ENCODE data around the gene KCNH8.
A peak's percentile ranks its signal among the peaks of the same experiment; 100 is the strongest.
"Not testable (repeated sequence)": the region's sequence is repeated elsewhere in the genome, so short reads cannot be mapped to it uniquely, and the experiment has no call there.

KCNH8 gene

DNA sequence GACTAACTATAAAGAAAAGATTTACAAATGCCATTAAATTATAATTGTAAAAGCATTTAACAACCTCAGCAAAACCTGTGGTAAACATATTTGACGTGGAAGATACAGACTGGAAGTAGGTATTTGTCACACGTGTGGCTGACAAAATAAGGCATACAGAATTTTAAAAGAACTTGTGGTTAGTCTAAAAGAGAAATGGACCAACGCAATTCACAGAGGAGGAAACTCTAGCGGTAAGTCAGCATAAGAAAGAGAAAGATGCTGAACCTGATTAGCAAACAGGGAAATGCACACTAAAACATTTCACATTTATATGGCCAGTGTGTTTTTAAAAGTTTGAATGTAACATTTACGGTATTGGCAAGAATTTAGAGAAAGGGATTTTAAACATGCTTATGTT, 35.3 kb downstream of the KCNH8 start:
- DNase-seq, result no peak

DNA sequence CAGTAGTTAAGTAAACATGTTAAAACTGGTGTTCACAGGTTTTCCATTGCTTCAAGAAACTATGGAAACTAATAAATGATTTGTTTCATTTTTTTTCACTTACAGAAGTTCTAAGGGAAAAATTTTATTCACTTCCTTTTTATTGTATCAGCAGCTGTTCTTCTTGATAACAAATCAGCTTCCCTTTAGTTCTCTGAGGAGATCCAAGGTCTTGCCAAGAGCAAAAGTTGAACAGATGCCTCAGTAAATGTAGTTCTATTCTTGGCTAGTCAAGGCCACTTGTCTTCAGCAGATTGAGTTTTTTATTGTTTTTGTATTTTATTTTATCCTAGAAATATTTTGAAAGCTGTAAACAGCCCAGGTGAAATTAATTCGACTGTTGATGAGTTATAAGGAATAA, 41.8 kb downstream of the KCNH8 start:
- DNase-seq, result no peak

DNA sequence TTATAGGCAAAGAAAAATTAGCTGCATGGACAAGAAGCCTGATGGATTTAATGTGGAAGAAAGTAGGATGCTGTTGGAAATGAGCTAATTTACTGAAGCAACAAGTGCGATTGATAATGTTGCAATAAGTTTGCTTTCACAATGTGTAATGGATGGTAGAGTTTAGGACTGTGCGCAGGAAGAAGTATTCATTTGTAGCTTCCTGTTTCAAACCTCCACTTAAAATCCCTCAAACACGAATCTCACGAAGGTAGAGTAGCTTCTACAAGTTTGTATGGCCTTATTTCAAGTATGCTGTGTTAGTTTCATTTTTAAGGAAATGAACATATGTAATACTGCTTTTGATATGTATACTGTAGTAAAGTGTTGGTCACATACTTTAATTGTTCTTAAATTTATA, 42.3 kb downstream of the KCNH8 start:
- DNase-seq, result peak; percentile 23

DNA sequence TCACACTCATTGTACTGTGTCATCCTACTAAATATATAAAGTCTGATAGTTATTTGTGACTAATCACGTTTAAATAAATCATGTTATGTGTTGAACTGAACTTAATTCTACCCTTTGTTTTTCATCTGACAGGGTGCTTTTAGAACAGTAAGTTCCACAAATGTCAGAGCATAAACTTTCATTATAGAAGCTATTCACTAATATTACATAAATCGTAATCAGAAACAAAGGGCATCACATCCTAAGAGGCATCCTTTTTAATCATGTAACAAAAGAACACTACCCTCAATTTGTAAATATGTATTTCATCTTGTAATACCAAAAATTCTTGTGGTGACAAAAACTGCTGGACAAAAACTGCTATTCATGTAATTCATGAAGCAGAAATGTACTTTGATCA, 50.8 kb downstream of the KCNH8 start:
- DNase-seq, result no peak

DNA sequence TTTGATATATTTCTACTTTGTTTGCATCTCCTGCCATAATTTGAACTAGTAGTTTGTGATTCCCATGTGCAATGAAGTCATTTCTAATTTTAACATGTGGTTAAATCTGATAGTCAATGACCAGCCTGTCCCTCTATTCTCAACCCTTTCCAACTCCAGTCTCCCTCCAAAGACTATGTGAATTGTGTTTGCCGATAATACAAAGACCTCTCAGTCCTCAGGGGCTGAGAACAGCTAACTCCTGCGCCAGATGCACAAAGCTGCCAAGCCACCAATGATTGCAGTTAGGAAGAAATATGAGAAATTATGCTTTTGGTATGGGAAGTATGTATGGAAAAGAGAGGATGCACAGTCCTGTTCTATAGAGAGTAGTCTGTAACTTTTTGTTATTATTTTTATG, 54.0 kb downstream of the KCNH8 start:
- no peak for DNase-seq

DNA sequence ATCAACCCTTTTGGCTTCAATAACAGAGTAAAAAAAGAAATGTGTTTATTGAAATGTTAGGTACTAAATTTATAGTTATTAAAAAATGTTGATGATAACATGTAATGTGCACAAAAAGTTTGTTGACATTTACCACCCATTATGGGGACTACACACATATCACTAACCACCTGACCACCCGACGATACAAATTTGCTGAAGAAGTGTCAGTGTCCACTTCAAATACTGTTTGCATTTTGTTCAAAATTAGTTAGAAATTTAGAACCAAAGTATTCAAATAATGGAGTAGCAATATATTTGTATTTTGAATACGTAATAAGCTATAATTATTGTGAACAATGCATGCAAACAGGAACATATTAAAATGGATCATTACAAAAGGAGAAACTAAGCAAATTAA, 54.4 kb downstream of the KCNH8 start:
- no peak for DNase-seq

DNA sequence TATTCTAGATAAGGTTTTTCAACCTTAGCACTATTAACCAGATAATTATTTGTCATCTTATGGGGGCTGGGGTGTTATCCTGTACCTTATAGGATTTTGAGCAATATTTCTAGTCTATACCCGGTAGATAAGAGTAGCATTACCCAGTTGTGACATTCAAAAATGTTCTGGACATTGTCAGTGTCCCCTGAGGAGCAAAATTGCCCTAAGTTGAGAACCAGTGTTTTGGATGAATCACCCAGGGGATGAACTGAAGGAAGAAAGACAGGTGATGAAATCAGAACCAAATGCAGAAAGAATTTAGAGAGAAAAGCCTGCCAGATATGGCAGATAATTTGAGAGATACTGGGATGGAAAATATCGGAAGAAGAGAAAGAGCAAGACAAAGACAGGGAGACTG, 58.2 kb downstream of the KCNH8 start:
- no peak for DNase-seq

DNA sequence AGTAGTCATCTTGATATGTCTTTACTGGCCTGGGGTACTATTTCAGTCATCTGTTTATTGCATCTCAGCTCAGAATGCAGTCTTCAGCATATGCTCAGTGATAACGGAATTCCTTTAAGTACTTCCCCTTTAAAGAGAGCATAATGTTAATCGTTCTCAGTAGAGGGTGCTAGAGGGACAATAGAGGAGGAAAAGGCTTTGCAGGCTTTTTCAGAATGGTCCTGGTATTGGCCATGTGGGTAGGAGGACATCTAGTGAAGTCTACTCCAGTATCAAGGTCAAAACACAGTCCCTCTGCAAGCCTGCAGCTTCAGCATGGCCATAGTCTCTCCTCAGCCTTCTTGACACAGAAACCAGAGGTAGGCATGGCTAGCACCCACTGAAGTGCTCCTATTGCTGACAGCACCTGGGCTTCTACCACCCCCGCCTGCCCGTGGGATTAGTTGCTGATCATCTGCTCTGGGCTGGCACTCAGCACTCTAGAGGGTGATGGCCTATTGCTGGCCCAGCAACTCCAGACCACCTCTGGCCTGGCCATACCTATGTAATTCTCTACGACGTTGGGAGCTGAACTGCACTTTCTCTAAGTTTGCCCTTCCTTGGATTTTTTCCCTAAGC, 65.4 kb downstream of the KCNH8 start:
- no peak for DNase-seq

DNA sequence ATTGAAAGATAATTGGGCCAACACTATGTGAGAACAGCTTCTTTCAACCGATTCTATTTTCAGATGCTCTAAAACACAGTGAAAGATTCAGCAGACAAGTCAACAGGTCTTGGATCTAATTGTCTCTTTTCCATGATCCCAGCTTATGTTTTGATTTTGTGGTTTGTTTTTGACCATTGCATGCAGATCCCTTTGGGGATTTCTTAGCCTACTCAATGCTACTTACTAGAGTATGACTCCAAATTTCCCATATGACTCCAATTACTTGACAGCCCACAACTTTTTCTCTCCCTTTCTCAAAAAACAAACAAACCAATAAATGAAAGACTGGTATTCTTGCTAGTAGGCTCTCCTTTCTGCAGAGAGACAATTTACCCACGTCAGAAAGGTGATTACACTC, 67.1 kb downstream of the KCNH8 start:
- DNase-seq, result no peak

DNA sequence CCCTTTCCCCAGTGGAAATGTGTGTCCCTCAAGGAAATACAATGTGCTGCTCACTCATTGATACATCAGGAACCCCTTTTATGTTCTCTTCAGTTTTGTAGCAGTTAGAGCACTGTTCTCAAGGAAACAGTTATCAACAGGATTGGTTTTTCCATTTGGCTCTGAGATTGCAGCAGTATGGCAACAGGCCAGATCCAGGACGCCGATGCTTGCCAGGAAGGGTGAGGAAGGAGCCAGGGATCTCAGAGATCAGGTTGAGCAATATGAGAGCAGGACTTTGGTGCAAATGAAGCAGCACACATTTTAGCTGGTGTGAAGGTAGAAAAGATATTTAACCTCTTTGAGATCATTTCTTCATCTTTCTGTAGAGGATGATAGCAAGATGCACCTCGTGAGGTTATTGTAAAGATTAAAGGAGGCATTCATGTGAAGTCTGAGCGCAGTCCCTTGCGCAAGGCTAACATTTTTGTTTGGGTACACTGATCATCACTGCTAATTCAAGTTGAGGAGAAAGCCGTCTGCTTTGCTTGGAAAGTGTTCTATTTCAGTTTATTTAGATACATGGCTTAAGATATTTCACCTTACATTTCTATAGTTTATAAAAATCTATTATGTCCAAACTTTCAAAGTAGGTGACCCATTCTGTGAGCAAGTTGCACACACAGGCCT, 68.5 kb downstream of the KCNH8 start:
- peak; percentile 80 for DNase-seq

DNA sequence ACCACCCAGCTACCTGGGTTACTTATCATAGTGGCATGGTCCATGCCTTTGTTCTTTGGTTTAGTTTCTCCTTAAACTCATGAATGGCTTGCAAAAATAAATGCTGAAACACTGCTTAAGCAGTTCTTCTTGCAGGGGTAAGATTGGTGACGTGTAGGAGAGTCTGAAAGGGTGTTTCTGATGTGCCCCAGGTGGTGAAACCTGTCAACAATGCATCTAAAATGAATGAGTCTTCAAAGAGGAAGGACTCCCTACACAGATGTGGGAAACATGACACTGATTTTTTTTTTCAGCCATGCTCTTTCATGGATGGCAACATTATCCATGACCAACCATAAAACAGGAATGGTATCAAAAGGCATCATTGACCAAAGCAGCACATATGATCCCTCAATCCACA, 72.0 kb downstream of the KCNH8 start:
- DNase-seq, result no peak

DNA sequence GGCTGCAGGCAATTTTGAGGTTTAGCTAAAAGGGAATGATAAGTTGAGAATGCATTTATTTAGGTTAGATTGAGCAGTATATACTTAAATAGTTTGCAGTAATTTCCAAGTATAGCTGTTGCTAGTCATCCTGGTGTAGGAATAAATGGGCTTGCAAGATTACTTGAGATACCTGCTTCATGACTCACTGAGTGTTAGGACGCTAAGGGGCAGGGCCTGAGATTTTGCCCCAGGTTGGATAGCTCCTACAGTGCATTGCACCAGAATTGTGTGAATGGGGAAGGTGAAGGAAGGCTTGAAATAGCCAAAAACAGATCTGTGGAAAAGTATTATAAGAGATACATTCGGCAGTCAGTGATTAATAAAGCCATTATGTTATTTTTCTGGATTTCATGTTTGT, 72.8 kb downstream of the KCNH8 start:
- no peak for DNase-seq

DNA sequence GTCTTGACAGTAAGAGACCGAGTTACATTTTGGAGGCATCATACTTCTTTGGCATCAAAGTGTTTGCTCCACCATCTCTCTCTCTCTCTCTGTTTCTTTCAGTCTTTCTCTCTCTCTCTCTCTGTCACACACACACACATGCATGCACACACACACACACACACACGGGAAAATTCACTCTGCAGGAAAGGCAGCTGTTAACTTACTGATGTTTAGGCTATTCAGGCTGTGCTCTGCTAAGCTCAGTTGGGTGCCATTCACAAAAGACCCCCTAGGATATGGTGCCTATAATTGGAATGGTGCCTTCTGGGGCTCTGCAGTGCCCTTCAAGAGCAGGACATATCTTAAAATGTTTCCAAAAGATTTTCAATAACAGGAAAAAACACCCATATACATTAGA, 78.2 kb downstream of the KCNH8 start:
- no peak for DNase-seq

DNA sequence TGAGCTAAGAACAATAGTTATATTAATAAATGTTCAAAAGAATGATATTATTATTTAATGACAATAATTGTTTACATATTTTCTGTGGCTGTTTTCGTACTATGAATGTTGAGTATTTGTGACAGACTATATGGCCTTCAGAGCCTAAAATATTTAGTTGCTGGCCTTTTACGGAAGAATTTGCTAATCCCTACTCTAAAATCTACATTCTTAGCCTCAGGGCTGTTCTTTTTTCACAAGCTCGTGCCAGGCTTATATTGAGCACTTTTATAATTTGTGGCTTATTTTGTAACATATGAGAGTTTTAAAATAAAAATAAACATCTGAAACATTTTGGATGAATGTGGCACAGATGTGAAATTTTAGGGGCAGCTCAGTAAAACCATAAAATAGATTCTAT, 79.9 kb downstream of the KCNH8 start:
- no peak for DNase-seq

DNA sequence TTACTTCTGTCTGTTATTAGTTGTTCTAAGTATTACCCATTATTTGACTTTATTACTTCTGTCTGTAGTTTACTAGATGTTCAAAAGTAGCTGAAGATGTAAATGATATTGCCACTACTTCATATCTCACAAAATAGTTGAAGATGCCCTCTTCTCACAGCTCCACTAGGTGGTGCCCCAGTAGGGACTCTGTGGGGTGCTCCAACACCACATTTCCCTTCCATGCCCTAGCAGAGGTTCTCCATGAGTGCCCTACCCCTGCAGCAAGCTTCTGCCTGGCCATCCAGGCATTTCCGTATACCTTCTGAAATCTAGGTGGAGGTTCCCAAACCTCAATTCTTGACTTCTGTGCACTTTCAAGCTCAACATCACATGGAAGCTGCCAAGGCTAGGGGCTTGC, 80.8 kb downstream of the KCNH8 start:
- DNase-seq, result no peak

DNA sequence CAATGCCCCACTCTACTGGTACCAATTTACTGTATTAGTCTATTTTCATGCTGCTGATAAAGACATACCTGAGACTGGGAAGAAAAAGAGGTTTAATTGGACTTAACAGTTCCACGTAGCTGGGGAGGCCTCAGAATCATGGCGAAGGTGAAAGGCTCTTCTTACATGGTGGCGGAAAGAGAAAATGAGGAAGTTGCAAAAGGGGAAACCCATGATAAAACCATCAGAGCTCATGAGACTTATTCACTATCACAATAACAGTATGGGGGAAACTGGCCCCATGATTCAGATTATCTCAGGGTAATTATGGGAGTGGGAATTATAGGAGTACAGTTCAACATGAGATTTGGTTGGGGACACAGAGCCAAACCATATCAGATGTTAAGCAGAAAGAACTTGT, 81.6 kb downstream of the KCNH8 start:
- DNase-seq, result not testable (repeated sequence)

DNA sequence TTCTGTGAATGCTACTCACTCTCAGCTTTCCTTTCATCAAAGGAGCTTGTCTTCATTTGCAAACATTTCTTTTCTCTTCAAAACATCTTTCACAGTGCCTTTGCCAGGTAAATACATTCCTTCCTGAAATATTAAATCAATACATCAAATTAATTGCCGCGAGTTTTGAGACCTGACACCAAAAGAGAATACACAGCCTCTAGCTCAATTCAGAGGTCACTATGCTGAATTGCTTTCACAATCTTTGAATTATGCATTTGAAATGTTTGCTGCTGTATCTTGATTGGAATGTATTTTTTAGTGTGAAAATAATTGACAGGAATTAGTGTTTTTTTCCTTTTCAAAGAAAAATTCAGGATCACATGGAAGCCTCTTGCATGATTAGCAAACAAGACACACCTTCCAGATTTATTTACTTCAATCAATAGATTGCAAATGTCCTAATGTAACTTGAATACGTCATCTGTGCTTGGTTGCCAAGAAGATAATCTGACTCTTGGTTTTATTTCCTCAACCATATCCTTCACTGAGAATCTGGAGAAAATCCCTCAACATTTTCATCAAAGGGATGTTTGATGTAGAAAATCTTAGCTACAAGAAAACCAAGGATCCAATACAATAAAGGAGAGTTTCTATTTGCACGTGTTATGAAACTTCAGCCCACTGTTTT, 83.6 kb downstream of the KCNH8 start:
- no peak for DNase-seq

DNA sequence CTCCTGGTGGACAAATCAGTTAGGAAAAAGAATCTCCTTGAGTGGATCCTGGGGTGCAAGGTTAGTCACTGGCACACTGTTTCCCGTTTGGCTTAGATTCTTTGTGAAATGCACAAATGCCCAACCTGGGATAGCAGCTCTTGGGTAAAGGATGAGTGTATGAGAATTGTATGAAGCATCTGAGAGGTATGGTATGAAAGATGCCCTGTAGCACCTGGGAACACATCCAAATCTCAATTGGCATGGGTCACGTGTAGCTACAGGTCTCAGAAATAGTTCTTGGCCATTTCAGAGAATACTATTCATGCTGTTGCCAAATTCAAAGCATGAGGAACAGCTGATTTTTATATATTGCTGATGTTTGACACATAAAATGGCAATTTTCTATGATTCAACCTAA, 84.3 kb downstream of the KCNH8 start:
- peak; percentile 37 for DNase-seq

DNA sequence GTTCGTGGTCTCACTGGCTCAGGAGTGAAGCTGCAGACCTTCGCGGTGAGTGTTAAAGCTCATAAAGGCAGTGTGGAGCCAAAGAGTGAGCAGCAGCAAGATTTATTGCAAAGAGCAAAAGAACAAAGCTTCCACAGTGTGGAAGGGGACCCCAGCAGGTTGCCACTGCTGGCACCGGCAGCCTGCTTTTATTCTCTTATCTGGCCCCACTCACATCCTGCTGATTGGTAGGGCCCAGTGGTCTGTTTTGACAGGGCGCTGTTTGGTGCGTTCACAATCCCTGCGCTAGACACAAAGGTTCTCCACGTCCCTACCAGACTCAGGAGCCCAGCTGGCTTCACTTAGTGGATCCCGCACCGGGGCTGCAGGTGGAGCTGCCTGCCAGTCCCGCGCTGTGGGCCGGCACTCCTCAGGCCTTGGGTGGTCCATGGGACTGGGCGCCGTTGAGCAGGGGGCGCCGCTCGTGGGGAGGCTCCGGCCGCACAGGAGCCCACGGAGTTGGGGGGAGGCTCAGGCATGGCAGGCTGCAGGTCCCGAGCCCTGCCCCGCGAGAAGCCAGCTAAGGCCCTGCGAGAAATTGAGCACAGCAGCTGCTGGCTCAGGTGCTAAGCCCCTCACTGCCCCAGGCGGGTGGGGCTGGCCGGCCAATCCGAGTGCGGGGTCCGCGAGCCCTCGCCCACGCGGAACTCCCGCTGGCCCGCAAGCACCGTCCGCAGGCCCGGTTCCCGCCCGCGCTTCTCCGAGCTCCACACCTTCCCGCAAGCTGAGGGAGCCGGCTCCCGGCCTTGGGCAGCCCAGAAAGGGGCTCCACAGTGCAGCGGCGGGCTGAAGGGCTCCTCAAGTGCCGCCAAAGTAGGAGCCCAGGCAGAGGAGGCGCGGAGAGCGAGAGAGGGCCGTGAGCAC, 85.8 kb downstream of the KCNH8 start:
- DNase-seq, result not testable (repeated sequence)

DNA sequence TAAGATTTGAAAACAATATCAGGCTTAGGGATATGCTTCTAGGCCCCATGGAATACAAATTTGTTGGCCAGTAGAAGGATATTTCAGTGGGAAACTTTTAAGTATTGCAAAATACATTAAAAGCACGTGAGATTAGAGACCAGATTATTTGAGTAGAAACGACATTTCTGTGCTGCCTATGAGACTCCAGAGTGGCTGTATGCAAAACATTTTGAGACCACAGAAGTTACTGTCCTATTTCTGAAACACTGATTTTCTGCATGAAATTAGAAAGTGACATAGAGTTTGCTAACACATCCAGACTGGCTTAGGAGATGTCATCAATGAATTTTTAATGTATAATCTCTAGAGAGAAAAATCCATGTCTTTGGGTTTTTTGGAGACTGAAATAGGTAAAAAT, 99.8 kb downstream of the KCNH8 start:
- DNase-seq, result no peak

DNA sequence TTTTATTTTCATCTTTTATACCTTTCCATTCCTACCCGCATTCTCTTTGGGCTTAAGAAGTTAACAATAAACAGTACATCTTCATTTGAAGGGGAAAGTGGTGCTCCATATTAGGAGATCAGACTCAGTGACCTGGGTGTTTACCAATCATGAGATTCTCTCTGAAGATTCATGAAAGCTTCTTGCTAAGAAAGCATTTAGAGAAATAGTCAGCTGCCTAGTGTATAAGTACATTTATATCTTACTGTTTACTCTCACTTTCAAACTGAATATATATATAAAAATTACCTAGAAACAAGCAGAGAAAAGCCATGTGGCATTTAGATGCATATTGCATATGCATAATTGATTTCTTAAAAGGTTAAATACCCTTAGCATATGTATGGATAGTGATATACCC, 100.5 kb downstream of the KCNH8 start:
- no peak for DNase-seq

DNA sequence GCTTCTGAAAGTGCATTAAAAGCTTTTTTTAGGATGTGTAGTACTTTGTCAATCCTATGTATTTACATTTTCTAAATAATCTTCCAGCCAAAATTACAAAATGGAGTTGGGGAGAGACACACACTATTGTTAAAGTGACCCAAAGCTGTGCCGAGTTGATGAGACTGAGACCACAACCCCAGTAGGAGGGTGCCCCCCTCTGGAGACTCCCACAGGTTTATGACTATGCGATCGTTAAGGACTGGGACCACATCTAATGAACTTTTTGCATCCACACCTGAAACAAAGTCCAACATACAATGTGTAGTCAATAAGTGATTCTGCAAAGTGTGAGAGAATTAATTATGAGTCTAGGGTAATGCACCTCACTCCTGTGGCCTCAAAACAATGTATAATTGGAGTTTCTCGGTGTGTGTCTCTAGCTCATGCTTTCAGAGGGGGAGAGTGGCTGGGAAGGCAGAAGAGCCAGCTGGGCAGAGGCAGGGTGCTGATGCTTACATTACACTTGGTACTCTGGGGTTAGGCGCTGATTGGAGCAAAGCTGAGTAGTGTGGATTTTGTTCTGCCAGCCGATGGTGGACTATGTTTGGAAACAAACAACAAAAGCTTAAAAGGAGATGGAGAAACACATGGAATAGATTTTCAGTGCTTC, 102.8 kb downstream of the KCNH8 start:
- DNase-seq, result no peak

DNA sequence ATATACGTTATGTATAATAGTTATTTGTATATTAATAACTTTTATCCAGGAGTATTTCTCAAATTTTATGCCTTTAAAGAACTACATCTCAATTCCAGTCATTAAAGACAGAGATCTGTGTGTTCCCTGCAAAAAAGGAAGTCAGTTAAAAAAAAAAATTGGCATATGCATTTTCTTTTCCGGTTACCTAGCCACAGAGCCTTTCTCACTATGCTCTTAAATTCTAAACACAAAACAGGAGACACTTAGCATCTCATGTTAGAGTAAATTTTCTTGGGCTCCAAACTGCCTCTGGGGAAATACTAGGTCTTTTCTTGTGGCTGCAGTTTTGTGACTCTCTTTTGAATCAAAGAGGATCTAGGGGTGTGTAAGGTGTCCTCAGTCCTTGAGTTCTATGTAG, 105.9 kb downstream of the KCNH8 start:
- no peak for DNase-seq

Data from NCI-H2029 treated with DMSO at 0.1 percent for 48 hours (cell line).